ENCODE results near the gene ADGRV1.

GRCh38 chr5:91079037-91079436 lies 520.4 kb downstream of the ADGRV1 start:
- TF ChIP-seq POLR2A (IDR thresholded peaks at IDR 0.05) (no peak), CTCF (IDR thresholded peaks at IDR 0.05) (no peak)

Measured in tibial nerve (tissue), 3 donors.